ENCODE measurements around the gene TIPARP. TPM values are rescaled to one million over a fixed set of nuclear protein-coding genes. Genes with fewer than 3 reads are reported as not detected.

The TIPARP gene
- 2.0 TPM for polyA plus RNA-seq (2012; ENCODE audit: insufficient read length, low read depth)

- TF ChIP-seq REST (IDR thresholded peaks at IDR 0.05; ENCODE audit: insufficient read depth in 1 of 2, low read depth in 2 of 2, low read length in 2 of 2) (peak in 1 of 2 experiments; percentile 42; a peak in 1 of 4 replicates), FOXP2 (optimal IDR thresholded peaks at IDR 0.05; ENCODE audit: borderline replicate concordance, extremely low read depth, extremely low read length, insufficient read depth) (peak; percentile 49), POLR2AphosphoS5 (IDR thresholded peaks at IDR 0.05; ENCODE audit: low read depth, low read length) (peak; percentile 82), SIN3A (IDR thresholded peaks at IDR 0.05; ENCODE audit: borderline replicate concordance, insufficient read depth, low read length) (no peak), TAF1 (IDR thresholded peaks at IDR 0.05; ENCODE audit: borderline replicate concordance, insufficient read depth, low read length) (peak; percentile 91)
Measured at GRCh38 chr3:156674046-156674910, at the start of gene TIPARP. TIPARP (plus strand) TSS chr3:156674590; CDS start chr3:156677698, 3,108 bp downstream.

GRCh38 chr3:156626104-156626503 lies 48.3 kb upstream of the TIPARP start:
- no peak for TF ChIP-seq SIN3A (IDR thresholded peaks at IDR 0.05; ENCODE audit: borderline replicate concordance, insufficient read depth, low read length)

GRCh38 chr3:156627946-156628569 lies 46.3 kb upstream of the TIPARP start:
- TF ChIP-seq POLR2AphosphoS5 (IDR thresholded peaks at IDR 0.05; ENCODE audit: low read depth, low read length) = no peak
- no peak for TF ChIP-seq SIN3A (IDR thresholded peaks at IDR 0.05; ENCODE audit: borderline replicate concordance, insufficient read depth, low read length)
- TF ChIP-seq REST (IDR thresholded peaks at IDR 0.05; ENCODE audit: insufficient read depth in 1 of 2, low read depth in 2 of 2, low read length in 2 of 2) = no peak
- TF ChIP-seq TAF1 (IDR thresholded peaks at IDR 0.05; ENCODE audit: borderline replicate concordance, insufficient read depth, low read length) = no peak
- TF ChIP-seq FOXP2 (optimal IDR thresholded peaks at IDR 0.05; ENCODE audit: borderline replicate concordance, extremely low read depth, extremely low read length, insufficient read depth) = no peak

- no peak for TF ChIP-seq FOXP2 (optimal IDR thresholded peaks at IDR 0.05; ENCODE audit: borderline replicate concordance, extremely low read depth, extremely low read length, insufficient read depth)
- TF ChIP-seq POLR2AphosphoS5 (IDR thresholded peaks at IDR 0.05; ENCODE audit: low read depth, low read length) = no peak
- no peak for TF ChIP-seq REST (IDR thresholded peaks at IDR 0.05; ENCODE audit: insufficient read depth in 1 of 2, low read depth in 2 of 2, low read length in 2 of 2)
- no peak for TF ChIP-seq SIN3A (IDR thresholded peaks at IDR 0.05; ENCODE audit: borderline replicate concordance, insufficient read depth, low read length)
- no peak for TF ChIP-seq TAF1 (IDR thresholded peaks at IDR 0.05; ENCODE audit: borderline replicate concordance, insufficient read depth, low read length)
Measured at GRCh38 chr3:156628836-156629618, 45.4 kb upstream of the TIPARP start.

- TF ChIP-seq SIN3A (IDR thresholded peaks at IDR 0.05; ENCODE audit: borderline replicate concordance, insufficient read depth, low read length) (no peak), REST (IDR thresholded peaks at IDR 0.05; ENCODE audit: insufficient read depth in 1 of 2, low read depth in 2 of 2, low read length in 2 of 2) (no peak), POLR2AphosphoS5 (IDR thresholded peaks at IDR 0.05; ENCODE audit: low read depth, low read length) (no peak), TAF1 (IDR thresholded peaks at IDR 0.05; ENCODE audit: borderline replicate concordance, insufficient read depth, low read length) (no peak), FOXP2 (optimal IDR thresholded peaks at IDR 0.05; ENCODE audit: borderline replicate concordance, extremely low read depth, extremely low read length, insufficient read depth) (no peak)
Measured at GRCh38 chr3:156630081-156630772, 44.2 kb upstream of the TIPARP start.

Data from PFSK-1 (cell line).